ENCODE results near the gene SPDEF.

- TF ChIP-seq POLR2A (IDR thresholded peaks at IDR 0.05): no peak
- TF ChIP-seq CTCF (IDR thresholded peaks at IDR 0.05): no peak
Measured at GRCh38 chr6:34589140-34589539, 33.0 kb upstream of the SPDEF start.

All from lower leg skin (tissue), 3 donors.